Tibial nerve (tissue), 4 donors: Measurements from ENCODE around the gene SSPN.

ENCODE experiments used
- CTCF ChIP-seq, 5 experiments: fragments of 200-600 bp in 3 of 5; fragments of 450-650 bp in 2 of 5; sonication (generic) in 3 of 5; IDR thresholded peaks; one replicate each; pipeline ENCODE4 v1.5.1; 2016 to 2019; ENCODE audit warnings: antibody characterized with exemption in 5 of 5, mild to moderate bottlenecking in 3 of 5, moderate library complexity in 2 of 5
- EP300 ChIP-seq, 2 donors: sonication (generic); formaldehyde crosslinking; IDR thresholded peaks; one replicate each; pipeline ENCODE4 v1.6.1; 2017; ENCODE audit warnings: antibody characterized with exemption in 2 of 2, mild to moderate bottlenecking in 1 of 2
- POLR2A ChIP-seq, 2 donors: fragments of 450-650 bp; IDR thresholded peaks; one replicate each; pipeline ENCODE4 v1.6.1; 2017; ENCODE audit warnings: antibody characterized with exemption in 2 of 2, mild to moderate bottlenecking in 2 of 2, moderate library complexity in 2 of 2

GRCh38 chr12:26282339-26282940 lies 87.1 kb downstream of the SSPN start:
- TF ChIP-seq CTCF (IDR thresholded peaks at IDR 0.05) (no peak), POLR2A (IDR thresholded peaks at IDR 0.05) (no peak), EP300 (IDR thresholded peaks at IDR 0.05) (no peak)
